GM18502 (cell line): Measurements from ENCODE around the gene PAK2.
"Not testable (repeated sequence)": the region's sequence is repeated elsewhere in the genome, so short reads cannot be mapped to it uniquely, and the experiment has no call there.

Source experiments
- ATAC-seq: cut with Tn5 transposase; IDR thresholded peaks from one replicate; pipeline ENCODE4 v1.9.1; 2021; ENCODE audit warnings: mild to moderate bottlenecking; ENCODE audit not compliant: unreplicated experiment, poor library complexity

Gene PAK2

GRCh38 chr3:196777836-196778235 lies 38.2 kb downstream of the PAK2 start:
- no peak for ATAC-seq

DNA sequence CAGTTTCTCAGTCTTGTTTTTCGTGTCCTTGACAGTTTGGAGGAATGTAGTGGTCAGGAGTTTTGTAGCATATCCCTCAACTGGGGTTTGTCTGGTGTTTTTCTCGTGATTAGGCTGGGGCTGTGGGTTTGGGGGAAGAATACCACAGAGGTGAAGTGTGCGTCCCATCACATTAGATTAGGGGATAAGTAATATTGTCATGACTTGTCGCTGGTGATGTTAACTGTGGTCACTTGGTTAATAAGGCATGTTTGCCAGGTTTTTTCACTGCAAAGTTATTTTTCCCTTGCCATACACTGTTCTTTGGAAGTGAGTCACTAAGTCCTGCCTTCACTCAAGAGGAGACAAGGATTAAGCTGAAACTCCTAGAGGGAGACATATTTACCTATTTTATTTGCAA lies 39.1 kb downstream of the PAK2 start:
- no peak for ATAC-seq

GRCh38 chr3:196782511-196782910 lies 42.9 kb downstream of the PAK2 start:
- ATAC-seq, result no peak

DNA sequence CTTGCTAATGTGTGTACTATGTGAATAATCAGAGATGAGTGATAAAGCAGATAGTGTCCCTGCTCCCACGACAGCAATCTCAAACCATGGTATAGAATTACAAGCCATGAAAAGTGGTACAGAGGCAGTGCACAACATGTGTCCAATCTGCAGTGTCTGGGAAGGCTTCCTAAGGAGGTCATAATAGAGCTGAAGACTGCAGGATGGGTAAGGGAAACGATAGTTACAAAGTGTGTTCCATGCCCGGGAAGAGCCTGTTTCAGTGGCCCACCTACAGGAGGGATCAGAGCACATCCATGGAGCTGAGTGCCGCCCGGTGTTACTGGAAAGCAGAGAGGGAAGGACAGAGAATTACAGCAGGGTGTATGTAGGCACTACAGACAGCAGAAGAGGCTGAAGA lies 48.9 kb downstream of the PAK2 start:
- no peak for ATAC-seq

DNA sequence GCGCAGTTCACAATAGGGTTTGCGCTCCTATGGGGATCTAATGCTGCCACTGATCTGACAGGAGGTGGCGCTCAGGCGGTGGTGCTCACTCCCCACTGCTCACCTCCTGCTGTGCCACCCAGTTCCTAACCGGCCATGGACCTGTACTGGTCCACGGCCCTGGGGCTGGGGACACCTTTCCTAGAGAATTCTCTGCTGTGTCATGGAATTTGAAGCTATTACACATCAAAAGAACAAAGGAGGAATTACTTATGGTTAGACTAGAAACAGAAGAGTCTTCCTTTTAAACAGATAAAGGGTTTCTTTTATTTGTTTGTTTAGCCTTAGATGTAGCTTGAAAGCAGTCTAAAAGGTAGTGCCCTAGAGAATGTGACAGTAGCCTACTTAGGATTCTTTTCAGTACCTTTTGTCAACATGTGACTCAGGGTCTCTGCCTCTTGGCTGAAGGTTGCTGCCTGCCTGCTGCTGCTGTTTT lies 50.3 kb downstream of the PAK2 start:
- ATAC-seq, result no peak

- ATAC-seq, result no peak
Observed at GRCh38 chr3:196790636-196791035, 51.0 kb downstream of the PAK2 start.

GRCh38 chr3:196792771-196793170 lies 53.1 kb downstream of the PAK2 start:
- ATAC-seq, result no peak

DNA sequence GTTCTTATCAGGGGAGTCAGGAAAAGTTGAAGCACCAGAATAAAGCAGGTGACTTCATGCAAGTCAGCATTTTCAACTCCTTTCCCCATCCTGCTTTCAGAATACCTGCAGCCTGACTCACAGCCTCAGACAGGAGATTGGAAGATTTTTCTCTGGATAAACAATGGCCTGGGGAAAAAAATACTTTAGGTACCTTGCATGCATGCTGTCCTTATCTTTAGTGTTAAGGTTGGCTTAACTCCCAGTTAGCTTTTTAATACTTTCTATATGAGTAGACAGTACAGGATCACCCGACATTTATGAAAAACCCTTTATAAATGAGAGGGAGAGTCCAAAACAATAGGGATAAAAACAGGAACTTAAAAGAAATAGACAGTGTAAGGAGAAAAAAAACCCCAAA lies 53.6 kb downstream of the PAK2 start:
- ATAC-seq, result no peak

GRCh38 chr3:196794467-196794866 lies 54.8 kb downstream of the PAK2 start:
- ATAC-seq, result no peak

DNA sequence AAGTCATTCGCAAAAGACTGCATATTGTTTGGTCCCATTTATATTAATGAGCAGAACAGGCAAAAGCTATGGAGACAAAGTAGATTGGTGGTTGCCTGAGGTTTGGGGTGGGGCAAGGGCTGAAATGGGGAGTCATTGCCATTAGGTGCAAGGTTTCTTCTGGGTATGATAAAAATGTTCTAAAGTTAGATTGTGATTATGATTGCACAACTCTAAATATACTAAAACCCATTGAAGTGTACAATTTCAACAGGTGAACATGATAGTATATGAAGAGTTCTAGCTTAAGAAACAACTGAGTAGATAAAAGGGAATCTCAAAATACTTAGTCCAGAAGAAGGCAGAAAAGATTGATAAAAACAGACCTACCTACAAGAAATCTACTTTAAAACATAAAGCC lies 56.7 kb downstream of the PAK2 start:
- ATAC-seq, result no peak

- no peak for ATAC-seq
Observed at GRCh38 chr3:196800742-196801434, 61.2 kb downstream of the PAK2 start.

GRCh38 chr3:196803891-196804468 lies 64.3 kb downstream of the PAK2 start:
- no peak for ATAC-seq

GRCh38 chr3:196804773-196805172 lies 65.1 kb downstream of the PAK2 start:
- no peak for ATAC-seq

GRCh38 chr3:196810963-196811581 lies 71.4 kb downstream of the PAK2 start:
- ATAC-seq, result no peak

DNA sequence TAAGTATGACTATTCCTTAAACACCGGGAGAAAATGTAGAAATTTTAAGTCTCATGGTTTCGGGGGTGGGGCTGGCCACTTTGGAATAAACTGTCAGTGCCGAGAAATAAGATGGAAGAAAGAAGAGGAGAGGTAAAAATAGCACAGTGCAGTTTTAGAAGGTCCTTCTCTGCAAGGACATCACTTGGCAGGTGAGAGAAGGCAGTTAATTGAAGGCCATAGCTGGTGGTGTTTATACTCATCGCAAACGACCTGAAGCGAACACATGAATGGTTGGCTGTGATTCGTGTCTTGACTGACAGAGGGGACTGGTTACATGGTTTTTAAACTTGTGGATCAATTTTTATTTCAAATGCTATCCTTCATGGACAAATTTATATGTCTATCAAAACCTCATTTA lies 73.2 kb downstream of the PAK2 start:
- ATAC-seq, result no peak

DNA sequence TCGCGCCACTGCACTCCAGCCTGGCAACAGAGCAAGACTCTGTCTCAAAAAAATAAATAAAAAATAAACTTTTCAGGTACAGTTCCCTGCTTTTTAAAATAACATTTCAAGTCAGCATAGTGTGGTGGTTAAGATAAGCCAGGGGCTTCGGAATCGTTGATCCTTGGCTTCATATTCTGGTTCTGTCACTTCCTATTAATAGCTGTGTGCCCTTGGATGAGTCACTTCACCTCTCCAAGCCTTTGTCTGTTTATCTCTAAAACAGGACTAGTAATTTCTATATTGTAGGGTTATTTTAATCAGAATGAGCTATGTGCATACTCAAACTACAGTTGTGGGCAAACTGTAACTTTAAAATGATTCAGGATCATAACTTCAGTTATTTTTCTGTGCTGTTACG lies 74.2 kb downstream of the PAK2 start:
- no peak for ATAC-seq

DNA sequence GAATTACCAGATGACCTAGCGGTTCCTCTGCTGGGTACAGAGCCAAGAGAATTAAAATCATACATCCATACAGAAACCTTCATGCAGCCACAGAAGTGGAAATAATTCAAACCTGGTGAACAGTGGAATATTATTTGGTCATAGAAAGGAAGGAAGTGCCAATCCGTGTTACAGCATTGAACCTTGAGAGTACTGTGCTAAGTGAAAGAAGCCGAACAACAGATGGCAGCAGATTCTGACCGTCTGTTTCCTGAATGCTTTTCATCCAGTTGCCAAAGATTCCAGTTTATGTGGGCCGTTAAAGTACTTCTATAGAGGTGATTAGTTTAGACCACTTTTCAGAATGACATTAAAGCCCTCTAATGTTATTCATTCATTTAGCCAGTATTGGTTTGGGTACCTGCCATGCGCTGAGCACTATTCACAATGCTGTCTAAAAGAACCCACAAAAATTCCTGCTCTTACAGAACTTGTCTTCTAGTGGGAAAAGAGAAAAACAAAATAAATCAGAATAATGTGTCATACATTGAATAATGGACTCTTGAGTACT lies 82.2 kb downstream of the PAK2 start:
- no peak for ATAC-seq

DNA sequence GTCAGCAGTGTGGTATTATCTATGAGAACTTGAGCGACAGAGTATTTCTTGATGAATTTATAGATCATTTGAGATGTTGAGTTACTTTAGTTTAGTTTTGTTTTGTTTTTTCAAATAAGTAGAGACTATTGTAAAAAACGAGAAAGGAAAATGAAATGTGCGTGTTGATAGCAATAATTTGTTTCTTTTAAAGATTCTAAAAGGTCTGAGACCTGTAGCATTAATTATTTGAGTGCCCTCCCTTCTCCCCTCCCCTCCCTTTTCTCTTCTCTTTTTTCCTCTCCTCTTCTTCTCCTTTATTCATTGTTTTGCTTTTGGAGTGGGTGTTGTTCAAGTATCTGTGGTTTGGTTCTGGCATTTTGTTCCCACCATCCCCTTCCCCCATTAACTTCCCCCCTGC lies 90.0 kb downstream of the PAK2 start:
- ATAC-seq, result not testable (repeated sequence)

DNA sequence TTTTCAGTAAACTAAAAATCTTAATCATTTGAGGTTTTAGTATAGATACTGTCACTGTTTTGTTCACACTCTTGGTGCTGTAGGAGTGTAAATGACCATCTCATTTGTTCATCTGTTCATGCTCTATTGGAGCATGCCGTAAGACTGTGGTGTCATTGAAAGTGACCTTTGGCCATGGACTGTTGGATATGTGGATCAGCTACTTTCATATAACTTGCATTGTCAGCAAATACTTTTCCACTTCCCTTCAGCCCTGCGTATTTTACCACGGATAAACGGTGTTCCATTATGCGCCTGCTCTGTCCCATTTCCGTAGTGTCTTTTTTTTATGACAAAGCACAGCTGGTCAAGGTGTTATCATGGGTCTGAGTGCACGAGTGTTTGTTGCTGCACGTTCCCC lies 95.4 kb downstream of the PAK2 start:
- no peak for ATAC-seq

GRCh38 chr3:196836626-196837025 lies 97.0 kb downstream of the PAK2 start:
- ATAC-seq, result not testable (repeated sequence)

- ATAC-seq, result no peak
Observed at GRCh38 chr3:196837819-196838420, 98.3 kb downstream of the PAK2 start.
